PC-9 (cell line): ENCODE data around the gene PLD5.

Experiments used
- EZH2 ChIP-seq: fragments of 200-600 bp; sonication (generic); IDR thresholded peaks from 2 replicates; pipeline ENCODE4 v1.8.0; 2017; ENCODE audit warnings: antibody characterized with exemption, low read depth
- TF ChIP-seq, protein P1 (sequence below): fragments of 200-600 bp; sonication (generic); conservative IDR thresholded peaks from 2 replicates; pipeline ENCODE4 v1.6.1; 2017; ENCODE audit warnings: mixed run types, antibody characterized with exemption, mild to moderate bottlenecking, moderate library complexity

- TF ChIP-seq, protein P1, sequence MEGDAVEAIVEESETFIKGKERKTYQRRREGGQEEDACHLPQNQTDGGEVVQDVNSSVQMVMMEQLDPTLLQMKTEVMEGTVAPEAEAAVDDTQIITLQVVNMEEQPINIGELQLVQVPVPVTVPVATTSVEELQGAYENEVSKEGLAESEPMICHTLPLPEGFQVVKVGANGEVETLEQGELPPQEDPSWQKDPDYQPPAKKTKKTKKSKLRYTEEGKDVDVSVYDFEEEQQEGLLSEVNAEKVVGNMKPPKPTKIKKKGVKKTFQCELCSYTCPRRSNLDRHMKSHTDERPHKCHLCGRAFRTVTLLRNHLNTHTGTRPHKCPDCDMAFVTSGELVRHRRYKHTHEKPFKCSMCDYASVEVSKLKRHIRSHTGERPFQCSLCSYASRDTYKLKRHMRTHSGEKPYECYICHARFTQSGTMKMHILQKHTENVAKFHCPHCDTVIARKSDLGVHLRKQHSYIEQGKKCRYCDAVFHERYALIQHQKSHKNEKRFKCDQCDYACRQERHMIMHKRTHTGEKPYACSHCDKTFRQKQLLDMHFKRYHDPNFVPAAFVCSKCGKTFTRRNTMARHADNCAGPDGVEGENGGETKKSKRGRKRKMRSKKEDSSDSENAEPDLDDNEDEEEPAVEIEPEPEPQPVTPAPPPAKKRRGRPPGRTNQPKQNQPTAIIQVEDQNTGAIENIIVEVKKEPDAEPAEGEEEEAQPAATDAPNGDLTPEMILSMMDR = no peak
- TF ChIP-seq EZH2 = no peak
Observed at GRCh38 chr1:242546441-242546840, 21.9 kb upstream of the PLD5 start.
